Stimulated activated naive CD8-positive, alpha-beta T cell treated with anti-CD3 and anti-CD28 coated beads, Interleukin-15, Interleukin-2, amounts not matched to agents 100 U/mL and 50 U/mL, for 24 hours (primary cell): ENCODE data around the gene TMEM42.
"Not testable (repeated sequence)": the region's sequence is repeated elsewhere in the genome, so short reads cannot be mapped to it uniquely, and the experiment has no call there.

Experiments
- ATAC-seq: fragments of 150-1000 bp; cut with Tn5 transposase; one replicate; pipeline ENCODE4 v1.10.0; 2021
- DNase-seq: peaks from one replicate; pipeline ENCODE4 v3.0.0; 2021

TMEM42 gene

GRCh38 chr3:44861412-44862225 is at the start of gene TMEM42:
Gene TMEM42 (plus strand): TSS chr3:44861912. CDS start chr3:44861925, 13 bp downstream.
- peak; percentile 90 for DNase-seq
- ATAC-seq, result peak; percentile 98

DNA sequence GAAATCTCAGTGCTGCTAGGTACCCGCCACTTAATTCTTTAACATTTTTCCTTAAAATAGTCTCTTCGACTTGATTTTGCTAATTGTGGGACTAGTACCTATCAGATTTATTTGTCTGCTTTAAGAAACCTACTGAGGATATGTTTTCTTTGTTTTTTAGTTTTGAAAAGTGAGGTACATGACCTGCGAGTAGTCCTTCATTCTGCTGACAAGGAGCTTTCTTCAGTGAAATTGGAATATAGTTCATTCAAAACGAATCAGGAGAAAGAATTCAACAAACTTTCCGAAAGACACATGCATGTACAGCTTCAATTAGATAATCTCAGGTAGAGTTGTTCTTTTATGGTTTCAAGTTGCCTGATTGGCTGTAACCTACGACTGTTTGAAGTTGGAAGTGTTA is 47.0 kb upstream of the TMEM42 start:
- ATAC-seq (no peak), DNase-seq (no peak)

- DNase-seq, ATAC-seq: not testable (repeated sequence)
These were observed 45.4 kb upstream of the TMEM42 start for GRCh38 chr3:44816334-44816733.

DNA sequence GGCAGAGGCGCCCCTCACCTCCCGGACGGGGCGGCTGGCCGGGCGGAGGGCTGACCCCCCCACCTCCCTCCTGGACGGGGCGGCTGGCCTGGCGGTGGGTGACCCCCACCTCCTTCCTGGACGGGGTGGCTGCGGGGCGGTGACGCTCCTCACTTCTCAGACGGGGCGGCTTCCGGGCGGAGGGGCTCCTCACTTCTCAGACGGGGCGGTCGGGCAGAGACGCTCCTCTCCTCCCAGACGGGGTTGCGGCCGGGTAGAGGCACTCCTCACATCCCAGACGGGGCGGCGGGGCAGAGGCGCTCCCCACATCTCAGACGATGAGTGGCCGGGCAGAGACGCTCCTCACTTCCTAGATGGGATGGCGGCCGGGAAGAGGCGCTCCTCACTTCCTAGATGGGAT is 40.5 kb upstream of the TMEM42 start:
- DNase-seq, ATAC-seq: not testable (repeated sequence)

DNA sequence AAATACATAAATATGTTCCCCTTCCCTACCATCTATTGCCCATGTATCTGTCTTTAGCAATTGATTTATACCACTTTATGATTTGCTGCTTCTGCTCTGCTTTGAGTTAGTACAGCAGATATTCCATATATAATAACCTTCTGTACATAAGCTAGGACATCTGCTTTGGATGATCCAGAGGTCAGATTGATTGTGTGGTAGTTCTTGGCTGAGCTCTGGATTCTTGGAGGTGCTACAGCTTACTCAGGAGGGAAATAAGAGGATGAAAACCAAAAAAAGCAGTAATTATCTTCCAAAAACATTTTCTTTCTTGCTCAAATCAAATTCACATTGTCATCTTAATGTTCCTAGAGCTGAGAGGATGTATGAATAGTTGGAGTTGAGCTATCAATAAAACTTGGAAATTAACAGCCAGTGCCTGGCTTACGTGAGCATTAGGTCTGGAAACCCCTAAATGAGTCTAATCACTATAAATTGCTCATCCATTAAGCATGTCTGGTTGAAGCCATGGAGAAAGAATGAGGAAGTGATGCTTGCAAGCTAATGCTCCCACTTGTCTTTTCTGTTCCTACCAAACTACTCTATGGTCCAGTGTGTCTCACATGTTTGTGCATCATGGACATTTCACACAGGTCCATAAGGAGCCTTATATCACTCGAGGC is 36.3 kb upstream of the TMEM42 start:
- ATAC-seq (no peak), DNase-seq (no peak)

DNA sequence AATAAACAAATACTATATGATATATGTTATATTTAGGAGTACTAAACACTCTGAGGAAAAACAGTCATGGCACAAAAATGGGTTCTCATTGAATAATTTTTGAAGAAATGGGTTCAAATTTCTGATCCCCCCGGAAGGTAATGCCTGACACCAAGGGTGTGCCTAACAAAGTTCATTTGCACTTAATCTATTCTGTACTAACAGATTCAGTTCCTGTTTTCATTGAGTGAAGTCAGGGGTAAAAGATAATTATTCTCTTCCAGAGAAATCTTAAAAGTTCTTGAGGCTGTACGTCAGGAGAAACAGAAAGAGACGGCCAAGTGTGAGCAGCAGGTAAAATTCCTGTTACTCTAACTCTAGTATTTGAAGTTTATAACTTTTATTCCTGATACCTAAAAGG is 34.5 kb upstream of the TMEM42 start:
- DNase-seq (no peak), ATAC-seq (no peak)

- no peak for ATAC-seq
- no peak for DNase-seq
These were observed 30.5 kb upstream of the TMEM42 start for GRCh38 chr3:44831232-44831631.

DNA sequence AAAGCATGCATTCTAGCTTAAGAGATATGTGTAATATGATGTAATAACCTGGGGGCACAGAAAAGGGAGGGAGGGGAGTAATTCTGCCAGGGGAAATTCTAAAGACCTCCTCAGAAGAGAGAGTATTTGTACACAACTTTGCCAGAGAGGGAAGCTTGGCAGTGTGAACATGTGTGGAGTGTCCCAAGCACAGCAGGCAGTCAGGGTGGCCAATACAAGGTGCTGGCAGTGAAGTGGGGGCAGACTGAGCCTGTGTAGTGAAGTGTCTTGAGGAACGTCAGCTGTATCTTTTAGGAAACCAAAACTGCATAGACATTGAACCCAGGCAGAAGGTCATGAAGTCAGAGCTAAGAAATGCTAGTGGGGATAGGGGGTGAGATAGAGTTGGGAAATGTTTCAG is 29.7 kb upstream of the TMEM42 start:
- no peak for DNase-seq
- no peak for ATAC-seq

- ATAC-seq (no peak), DNase-seq (no peak)
These were observed 28.7 kb upstream of the TMEM42 start for GRCh38 chr3:44832965-44833364.

DNA sequence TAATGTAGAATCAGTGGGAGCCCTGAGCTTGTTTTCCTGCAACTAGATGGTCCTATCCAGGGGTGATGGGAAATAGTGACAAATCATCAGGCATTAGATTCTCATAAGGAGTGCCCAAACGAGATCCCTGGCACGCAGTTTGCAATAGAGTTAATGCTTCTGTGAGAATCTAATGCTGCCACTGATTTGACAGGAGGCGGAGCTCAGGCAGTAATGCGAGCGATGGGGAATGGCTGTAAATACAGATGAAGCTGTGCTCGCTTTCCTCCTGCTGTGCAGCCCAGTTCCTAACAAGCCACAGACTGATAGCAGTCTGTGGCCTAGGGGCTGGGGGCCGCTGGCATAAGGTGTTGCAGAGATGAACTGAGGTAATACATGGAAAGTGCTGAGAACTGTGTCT is 28.3 kb upstream of the TMEM42 start:
- ATAC-seq, result no peak
- no peak for DNase-seq

DNA sequence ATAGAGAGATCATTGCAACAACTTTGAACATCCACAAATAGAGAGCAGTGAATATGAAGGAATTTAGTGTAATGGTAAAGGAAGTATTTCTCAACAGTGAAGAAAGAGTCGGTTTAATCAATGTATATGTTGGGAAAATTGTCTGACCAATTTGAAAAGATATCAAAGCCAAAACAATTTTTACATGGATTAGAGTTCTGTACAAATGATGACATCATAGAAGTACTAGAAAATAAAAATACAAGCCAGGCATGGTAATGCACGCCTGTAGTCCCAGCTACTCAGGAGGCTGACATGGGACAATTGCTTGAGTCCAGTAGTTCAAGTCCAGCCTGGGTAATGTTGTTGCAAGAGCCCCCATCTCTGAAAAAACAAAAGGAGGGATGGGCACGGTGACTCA is 26.0 kb upstream of the TMEM42 start:
- ATAC-seq (no peak), DNase-seq (no peak)

DNA sequence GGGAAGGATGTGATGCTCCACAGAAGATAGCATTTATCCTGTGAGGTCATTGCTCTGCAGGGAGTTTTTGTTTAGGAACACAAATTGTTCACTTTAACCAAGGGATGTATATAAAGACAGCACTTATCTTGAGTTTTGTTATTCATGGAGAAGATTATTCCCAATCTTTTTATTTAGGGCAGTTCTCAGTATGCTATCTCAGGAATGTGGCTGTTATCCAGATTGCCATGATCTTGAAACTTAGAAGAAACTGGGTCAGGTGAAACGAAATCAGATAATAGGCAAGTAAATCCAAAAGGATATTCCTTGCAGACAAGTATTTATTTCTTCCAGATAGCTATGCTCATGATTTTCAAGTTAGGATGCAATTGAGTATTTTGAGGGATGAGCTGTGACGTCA is 19.3 kb upstream of the TMEM42 start:
- ATAC-seq (no peak), DNase-seq (no peak)

GRCh38 chr3:44845528-44846520 is 15.9 kb upstream of the TMEM42 start:
- DNase-seq (no peak), ATAC-seq (no peak)

DNA sequence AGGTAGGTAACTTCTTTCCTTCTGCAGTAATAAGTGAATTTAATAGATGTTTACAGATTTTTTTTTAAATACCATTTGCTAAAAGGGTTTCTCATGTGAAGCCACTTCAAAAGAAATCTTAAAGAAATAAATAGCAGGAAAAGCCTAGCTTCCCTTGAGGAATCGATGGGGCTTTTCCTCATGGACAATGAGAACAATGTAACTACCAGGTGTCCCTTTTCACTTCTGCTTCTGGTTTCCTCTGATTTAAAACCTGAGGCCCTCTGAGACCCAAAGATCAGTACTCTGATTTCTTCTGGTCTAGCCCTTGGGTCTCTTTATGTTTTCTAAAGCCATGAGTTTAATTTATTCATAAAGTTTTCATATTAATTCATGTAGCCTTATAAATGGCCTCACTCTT is 13.1 kb upstream of the TMEM42 start:
- DNase-seq (no peak), ATAC-seq (no peak)

DNA sequence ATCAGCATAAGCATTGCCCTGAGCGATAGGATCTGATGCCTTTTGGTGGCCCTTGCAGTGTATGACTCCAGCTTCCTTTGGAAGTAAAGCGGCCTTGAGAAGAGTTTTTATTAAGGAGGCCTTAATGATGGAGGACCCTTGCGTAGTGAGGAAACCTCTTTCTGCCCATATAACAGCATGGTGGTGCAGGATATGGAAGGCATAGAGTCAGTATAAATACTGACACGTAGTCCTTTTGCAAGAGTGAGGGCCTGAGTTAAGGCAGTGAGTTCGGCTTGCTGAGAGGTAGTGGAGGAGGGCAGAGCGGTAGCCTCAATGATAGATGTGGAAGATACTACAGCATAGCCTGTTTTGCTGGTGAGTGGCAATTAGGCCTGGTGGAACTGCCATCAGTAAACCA is 5.0 kb upstream of the TMEM42 start:
- not testable (repeated sequence) for ATAC-seq, DNase-seq

DNA sequence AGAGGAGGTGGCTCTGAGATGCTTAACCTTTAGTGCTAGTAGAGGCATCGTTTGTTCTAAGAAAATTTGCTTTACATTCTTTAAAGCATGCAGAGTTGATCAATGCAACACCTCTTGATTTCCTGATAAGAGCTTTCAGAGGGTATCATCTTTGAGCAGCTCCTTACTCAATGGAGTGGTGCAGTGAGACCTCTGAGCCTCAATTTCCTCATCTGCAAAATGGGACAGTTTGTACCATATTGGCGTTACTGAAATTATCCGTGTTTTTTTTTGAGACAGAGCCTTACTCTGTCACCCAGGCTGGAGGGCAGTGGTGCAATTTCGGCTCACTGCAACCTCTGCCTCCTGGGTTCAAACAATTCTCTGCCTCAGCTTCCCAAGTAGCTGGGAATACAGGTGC is 1.6 kb upstream of the TMEM42 start:
- ATAC-seq, result no peak
- no peak for DNase-seq

DNA sequence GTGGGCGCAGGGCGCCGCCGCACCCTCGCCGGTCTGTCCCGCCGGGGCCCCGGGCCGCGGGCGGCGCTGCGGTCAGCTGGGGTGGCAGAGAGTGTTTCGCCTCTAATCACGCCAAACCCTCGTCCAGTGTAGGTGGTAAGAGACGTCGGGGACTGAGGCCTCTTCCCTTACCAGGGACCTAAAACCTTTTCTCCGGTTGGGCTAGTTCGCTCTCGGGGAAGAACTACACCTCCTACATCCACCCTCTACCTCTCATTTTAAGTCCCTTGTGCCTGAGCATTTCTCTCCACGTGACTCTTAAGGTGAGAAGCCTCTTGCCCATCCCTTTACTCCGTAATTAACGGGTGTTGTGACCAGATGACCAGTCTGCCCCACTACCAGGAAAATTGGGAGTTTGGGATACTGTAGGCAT is 520 bp downstream of the TMEM42 start:
- DNase-seq (peak; percentile 48), ATAC-seq (peak; percentile 21)

- ATAC-seq (no peak), DNase-seq (no peak)
These were observed 3.7 kb downstream of the TMEM42 start for GRCh38 chr3:44865272-44866035.

GRCh38 chr3:44867421-44868111 is 5.9 kb downstream of the TMEM42 start:
- no peak for ATAC-seq
- DNase-seq, result no peak

- ATAC-seq, result no peak
These were observed 8.8 kb downstream of the TMEM42 start for GRCh38 chr3:44870375-44871061.

More at GRCh38 chr3:44870375-44871061, 8.8 kb downstream of the TMEM42 start:
- DNase-seq, result no peak
